HG02759 (cell line): Measurements from ENCODE around the gene SLC25A17.
"Not testable (repeated sequence)": the region's sequence is repeated elsewhere in the genome, so short reads cannot be mapped to it uniquely, and the experiment has no call there.

Source experiments
- ATAC-seq: cut with Tn5 transposase; IDR thresholded peaks from one replicate; pipeline ENCODE4 v1.9.1; 2021; ENCODE audit warnings: mild to moderate bottlenecking, moderate library complexity; ENCODE audit not compliant: unreplicated experiment

The SLC25A17 gene

GRCh38 chr22:40758851-40759250, 60.3 kb downstream of the SLC25A17 start:
- not testable (repeated sequence) for ATAC-seq

DNA sequence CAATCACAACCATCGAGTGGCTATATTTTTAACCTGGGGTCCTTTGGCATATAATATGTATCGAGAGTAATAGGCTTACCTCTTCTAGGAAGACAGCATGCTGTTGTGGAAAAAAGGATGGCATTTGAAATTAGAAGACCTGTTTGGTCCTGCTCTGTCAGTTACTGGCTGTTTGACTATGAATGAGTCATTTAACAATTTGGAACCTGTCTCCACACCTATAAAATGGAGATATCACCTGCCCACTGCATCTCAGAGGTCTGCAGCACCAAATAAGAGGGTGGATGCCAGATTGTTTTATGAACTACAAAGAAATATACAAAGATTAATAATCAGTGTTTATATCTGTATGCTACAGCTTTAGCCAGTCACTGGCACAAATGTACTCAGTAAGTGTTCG, 60.8 kb downstream of the SLC25A17 start:
- ATAC-seq = no peak

- no peak for ATAC-seq
These were observed 62.1 kb downstream of the SLC25A17 start for GRCh38 chr22:40757071-40757470.

- ATAC-seq = no peak
These were observed 66.0 kb downstream of the SLC25A17 start for GRCh38 chr22:40753114-40753513.

DNA sequence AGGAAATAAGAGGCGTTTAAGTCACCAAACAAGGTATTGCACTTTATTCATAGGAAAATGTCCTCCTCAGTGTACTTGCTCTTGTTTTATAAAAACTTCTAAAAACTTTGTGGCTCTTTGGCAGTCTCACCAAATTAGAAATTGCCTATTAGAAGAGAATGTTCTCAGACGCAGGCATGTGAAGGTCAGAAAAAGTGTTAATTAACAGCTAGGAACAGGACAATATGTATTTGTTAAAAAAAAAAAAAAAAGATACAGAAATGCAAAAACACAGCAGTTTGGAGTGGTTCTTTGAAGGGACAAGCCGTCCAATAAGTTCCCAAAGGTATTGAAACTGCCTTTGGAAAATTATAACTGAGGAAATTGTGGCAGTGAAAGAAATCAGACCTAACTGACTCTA, 67.9 kb downstream of the SLC25A17 start:
- ATAC-seq = no peak

DNA sequence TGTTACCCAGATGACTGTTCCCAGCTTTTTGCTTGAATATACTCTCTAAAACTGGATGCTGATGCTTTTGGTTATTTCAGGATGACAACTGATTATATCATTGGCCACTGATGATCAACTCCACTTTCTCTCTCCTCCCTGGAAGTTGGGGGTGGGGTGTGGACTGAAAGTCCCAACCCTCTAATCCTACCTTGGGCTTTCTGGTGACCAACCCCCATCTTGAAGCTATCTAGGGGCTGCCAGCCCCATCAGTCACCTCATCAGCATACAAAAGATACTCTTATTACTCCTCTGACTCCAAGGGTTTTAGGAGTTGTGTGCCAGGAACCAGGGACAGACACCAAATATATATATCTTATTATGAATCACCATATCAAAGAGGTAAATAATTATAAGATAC, 69.3 kb downstream of the SLC25A17 start:
- ATAC-seq = no peak

DNA sequence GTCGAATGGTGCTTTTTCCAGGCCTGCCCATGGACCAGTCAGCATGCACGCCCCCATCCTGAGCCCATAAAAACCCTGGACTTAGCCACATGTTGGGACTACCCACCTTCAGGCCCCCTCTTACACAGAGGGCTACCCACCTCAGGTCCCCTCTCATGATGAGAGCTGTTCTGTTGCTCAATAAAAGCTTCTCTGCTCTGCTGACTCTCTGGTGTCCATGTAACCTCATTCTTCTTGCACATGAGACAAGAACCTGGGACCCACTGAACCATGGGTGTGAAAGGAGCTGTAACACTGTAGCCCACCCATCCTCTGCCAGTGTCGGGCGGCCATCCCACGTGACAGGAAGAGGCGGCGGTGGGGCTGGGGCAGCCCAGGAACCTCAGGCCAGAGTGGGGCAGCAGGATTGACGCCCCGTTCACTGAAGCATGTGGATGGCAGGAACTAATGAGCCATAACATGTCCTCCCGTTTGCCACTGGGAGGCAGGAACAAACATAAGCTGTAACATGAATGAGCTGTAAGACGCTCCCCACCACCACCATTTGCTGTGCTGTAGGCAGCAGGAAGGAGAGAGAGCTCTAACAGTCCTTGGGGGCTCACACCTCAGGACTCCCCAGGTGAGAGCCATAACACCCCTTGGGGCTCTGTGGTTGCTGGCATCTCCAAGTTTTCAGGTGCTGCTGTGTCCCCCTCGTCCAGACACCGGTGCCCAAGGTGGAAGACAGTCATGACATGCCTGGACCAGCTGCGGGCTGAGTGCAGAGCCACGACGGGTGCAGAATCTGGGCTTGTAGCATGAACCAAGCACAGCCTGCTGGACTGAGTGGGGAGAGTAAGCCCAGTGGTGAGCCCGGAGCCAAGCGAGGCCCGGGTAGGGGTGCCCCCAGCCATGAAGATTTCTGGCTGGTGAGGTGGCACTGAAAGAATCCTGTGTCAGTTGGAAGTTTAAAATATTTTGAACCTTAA, 70.5 kb downstream of the SLC25A17 start:
- no peak for ATAC-seq

DNA sequence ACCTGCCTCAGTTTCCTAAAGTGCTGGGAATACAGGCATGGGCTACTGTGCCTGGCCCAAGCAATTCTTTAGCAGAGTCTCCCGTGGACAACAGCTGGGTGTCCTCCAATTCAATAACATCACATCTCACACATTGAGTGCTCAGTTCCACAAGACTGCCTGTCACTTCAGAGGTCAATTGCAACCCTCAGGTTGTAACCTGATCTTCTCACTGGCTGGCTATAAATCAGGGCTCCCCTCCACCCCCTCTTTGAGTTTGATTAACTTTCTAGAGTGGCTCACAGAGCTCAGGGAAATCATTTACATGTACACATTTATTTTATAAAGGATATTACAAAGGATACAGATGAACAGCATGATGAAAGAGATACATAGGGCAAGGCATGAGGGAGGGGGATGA, 71.8 kb downstream of the SLC25A17 start:
- ATAC-seq = no peak

- no peak for ATAC-seq
These were observed 72.5 kb downstream of the SLC25A17 start for GRCh38 chr22:40746428-40747220.

GRCh38 chr22:40743768-40744167, 75.4 kb downstream of the SLC25A17 start:
- ATAC-seq = no peak

GRCh38 chr22:40741116-40741515, 78.0 kb downstream of the SLC25A17 start:
- ATAC-seq = no peak

DNA sequence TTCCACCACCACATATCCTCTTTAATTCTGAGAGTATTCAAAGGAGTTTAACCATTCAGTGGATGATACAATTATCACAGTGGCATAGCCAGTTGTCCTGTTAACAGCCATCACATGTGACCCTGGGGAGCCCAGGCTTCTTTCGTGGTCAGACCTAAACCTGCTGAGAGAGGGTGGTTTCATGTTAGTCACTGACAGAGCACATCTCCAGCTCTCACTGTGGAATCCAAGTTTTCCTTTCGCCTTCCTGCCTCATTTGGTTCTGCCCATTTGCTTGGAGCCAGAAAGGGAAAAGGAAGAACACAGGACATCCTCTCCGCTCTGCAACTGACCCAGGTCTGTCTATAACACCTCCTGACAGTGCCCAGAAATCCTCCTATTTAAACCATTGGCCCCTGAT, 79.4 kb downstream of the SLC25A17 start:
- ATAC-seq = no peak

DNA sequence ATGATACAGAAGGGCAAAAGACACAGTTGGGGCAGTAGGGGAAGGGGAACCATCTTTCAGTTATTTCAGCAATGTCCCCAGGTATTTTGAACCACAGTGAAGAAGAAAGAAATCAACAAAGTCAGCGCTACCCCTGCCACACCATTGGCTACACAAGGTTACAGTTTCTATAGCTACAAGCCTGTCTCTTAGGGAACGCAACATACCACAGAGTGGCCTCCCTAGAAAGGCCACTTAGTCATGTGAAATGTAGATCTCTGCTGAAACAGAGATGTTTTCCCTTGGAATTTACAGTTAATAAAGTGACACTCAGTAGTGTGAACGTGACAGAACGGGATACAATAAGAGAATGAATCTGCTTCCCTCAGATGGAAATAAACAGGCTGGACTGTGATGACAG, 85.2 kb downstream of the SLC25A17 start:
- no peak for ATAC-seq

DNA sequence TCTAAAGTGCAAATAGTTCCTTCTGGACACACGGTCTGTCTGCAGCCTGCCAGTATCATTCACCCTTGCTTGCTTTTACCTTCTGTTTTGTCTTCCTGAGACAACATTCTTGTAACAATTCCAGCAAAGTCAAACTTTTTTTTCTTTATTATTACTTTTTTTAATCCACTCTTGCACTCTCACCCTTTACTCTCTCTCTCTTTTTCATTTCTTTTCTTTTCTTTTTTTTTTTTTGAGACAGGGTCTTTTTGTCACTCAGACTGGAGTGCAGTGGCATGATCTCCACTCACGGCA, 86.2 kb downstream of the SLC25A17 start:
- ATAC-seq = no peak

DNA sequence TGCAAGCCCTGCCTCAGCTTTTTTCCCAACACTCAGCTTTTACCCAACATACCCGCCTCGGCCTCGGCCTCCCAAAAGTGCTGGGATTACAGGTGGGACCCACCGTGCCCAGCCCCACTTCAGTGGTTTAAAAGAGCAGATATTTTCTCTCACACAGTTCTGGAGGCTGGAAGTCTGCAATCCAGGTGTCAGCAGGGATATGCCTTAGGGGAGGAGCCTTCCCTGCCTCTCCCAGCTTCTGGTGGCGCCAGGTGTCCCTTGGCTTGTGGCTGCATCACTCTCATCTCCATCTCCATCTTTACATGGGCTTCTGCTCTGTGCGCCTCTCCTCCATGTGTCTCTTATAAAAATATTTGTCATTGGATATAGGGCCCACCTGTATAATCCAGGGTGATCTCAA, 89.9 kb downstream of the SLC25A17 start:
- no peak for ATAC-seq

- ATAC-seq = no peak
These were observed 90.4 kb downstream of the SLC25A17 start for GRCh38 chr22:40728731-40729189.

- ATAC-seq = no peak
These were observed 91.1 kb downstream of the SLC25A17 start for GRCh38 chr22:40727964-40728615.

GRCh38 chr22:40727070-40727963, 91.8 kb downstream of the SLC25A17 start:
- ATAC-seq = no peak

DNA sequence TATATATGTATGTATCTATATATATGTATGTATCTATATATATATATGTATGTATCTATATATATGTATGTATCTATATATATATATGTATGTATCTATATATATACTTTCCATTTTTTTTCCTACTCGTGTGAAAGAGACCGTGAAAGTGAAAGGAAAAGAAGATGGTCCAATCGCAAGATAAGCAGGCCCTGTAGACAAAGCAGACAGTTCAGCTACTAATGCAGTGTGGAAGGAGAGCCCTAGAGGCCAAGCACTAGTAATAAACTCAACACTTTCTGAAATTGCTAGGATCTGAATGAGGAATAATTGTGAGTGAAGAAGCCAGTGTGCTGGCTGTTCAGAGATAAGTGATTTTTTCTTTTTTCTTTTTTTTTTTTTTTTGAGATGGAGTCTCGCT, 92.6 kb downstream of the SLC25A17 start:
- no peak for ATAC-seq

GRCh38 chr22:40723396-40723933, 95.7 kb downstream of the SLC25A17 start:
- no peak for ATAC-seq
